RWPE1 (cell line): ENCODE measurements around the gene CATSPER4.

Experiments
- CTCF ChIA-PET: fragments of 350-600 bp; sonication (Branson Sonifier 250); formaldehyde crosslinking; extraction: SDS; loops from one replicate; lab custom pipeline; 2021; lab: Yijun Ruan, JAX
- POLR2A ChIA-PET: fragments of 400-600 bp; formaldehyde crosslinking; extraction: SDS; loops from one replicate; lab custom pipeline; 2020; ENCODE audit warnings: antibody characterized with exemption; ENCODE audit not compliant: low non-redundant PET; lab: Yijun Ruan, JAX
- DNase-seq: peaks from one replicate; pipeline ENCODE4 v3.0.0; 2012; ENCODE audit warnings: low spot score
- H3K27ac ChIP-seq: fragments of 450-650 bp; 2 replicates; pipeline ENCODE4 v1.5.1; 2017
- CTCF ChIP-seq: fragments of 450-650 bp; conservative IDR thresholded peaks from 2 replicates; pipeline ENCODE4 v1.5.1; 2017; ENCODE audit warnings: low read depth, mild to moderate bottlenecking

The CATSPER4 gene

GRCh38 chr1:26233903-26234643 is 43.7 kb downstream of the CATSPER4 start, which contains the start of gene CEP85:
Gene CEP85, plus strand, starts transcription at chr1:26234200. Its CDS starts 5,584 bp downstream, at chr1:26239784.
- peak; percentile 91 for TF ChIP-seq CTCF
- H3K27ac ChIP-seq: peak within 1 kb of the TSS; percentile 86
- ChIA-PET POLR2A (interaction anchor here (0.5 to 1.0 kb wide), 3 partner anchors 14 to 107 kb away, joined by 3 to 5 read pairs (median 3); partner anchors contain the start of gene C1orf232), CTCF (interaction anchor here (0.5 to 2.4 kb wide), 21 partner anchors 9 to 320 kb away, joined by 3 to 15 read pairs (median 4); partner anchors contain the start of genes CATSPER4, CNKSR1, ZNF593 and ZNF593OS)
- peak; percentile 100 for DNase-seq

GRCh38 chr1:26234644-26235370 is 44.4 kb downstream of the CATSPER4 start:
- CTCF ChIA-PET: interaction anchor here (0.5 to 2.4 kb wide), 10 partner anchors 12 to 227 kb away, joined by 3 to 15 read pairs (median 5); partner anchors contain the start of genes ZNF593 and ZNF593OS
- H3K27ac ChIP-seq: peak overlapping the region; percentile 86
- POLR2A ChIA-PET: interaction anchor here (0.5 kb wide), 1 partner anchor 108 kb away, joined by 3 read pairs; no protein-coding TSS in a partner anchor
- no peak for TF ChIP-seq CTCF
- DNase-seq: peak; percentile 45

GRCh38 chr1:26237230-26237966 is 47.0 kb downstream of the CATSPER4 start:
- H3K27ac ChIP-seq: no peak overlapping the region
- TF ChIP-seq CTCF: no peak
- ChIA-PET POLR2A (interaction anchor here (0.6 to 1.0 kb wide), 2 partner anchors 9 to 13 kb away, joined by 9 to 10 read pairs; no protein-coding TSS in a partner anchor), CTCF (interaction anchor here (0.5 to 1.3 kb wide), 4 partner anchors 38 to 159 kb away, joined by 3 to 9 read pairs (median 4); no protein-coding TSS in a partner anchor)
- no peak for DNase-seq

- ChIA-PET CTCF (no interaction called here), POLR2A (no interaction called here)
- TF ChIP-seq CTCF: no peak
- no peak for DNase-seq
- H3K27ac ChIP-seq: no peak overlapping the region
Observed at GRCh38 chr1:26239936-26240335, 49.5 kb downstream of the CATSPER4 start.
